Small intestine (tissue), 7 donors: ENCODE measurements around the gene BBX. TPM values are rescaled to one million over a fixed set of nuclear protein-coding genes. Genes with fewer than 3 reads are reported as not detected.

Source experiments
- DNase-seq, 2 donors: peaks; one replicate each; pipeline versions ENCODE4 v3.0.0 to v3.0.0-alpha.2; 2013
- FAIRE-seq: peaks from 2 replicates; lab custom pipeline; 2012; peaks lifted over from hg19 to GRCh38; lab: Jason Lieb, UNC
- H3K27ac ChIP-seq, 3 donors: one replicate each; pipeline ENCODE4 v1.5.1; 2013; ENCODE audit warnings: low read length in 2 of 3, mild to moderate bottlenecking in 2 of 3, control low read depth in 1 of 3, inconsistent platforms in 1 of 3, low read depth in 1 of 3, moderate library complexity in 1 of 3
- H3K27me3 ChIP-seq, 3 donors: one replicate each; pipeline ENCODE4 v1.6.1; 2013; ENCODE audit warnings: low read length in 3 of 3, inconsistent platforms in 1 of 3; ENCODE audit not compliant: control insufficient read depth in 3 of 3, insufficient read depth in 3 of 3
- H3K36me3 ChIP-seq, 3 donors: one replicate each; pipeline ENCODE4 v1.6.1; 2013; ENCODE audit warnings: low read length in 3 of 3, inconsistent platforms in 1 of 3, low read depth in 1 of 3, mild to moderate bottlenecking in 1 of 3, moderate library complexity in 1 of 3; ENCODE audit not compliant: control insufficient read depth in 3 of 3, insufficient read depth in 2 of 3
- H3K4me1 ChIP-seq, 3 donors: one replicate each; pipeline ENCODE4 v1.6.1; 2013; ENCODE audit warnings: low read length in 2 of 3, inconsistent platforms in 1 of 3, low read depth in 1 of 3, mild to moderate bottlenecking in 1 of 3, moderate library complexity in 1 of 3; ENCODE audit not compliant: control insufficient read depth in 3 of 3, insufficient read depth in 2 of 3
- H3K4me3 ChIP-seq, 3 donors: one replicate each; pipeline ENCODE4 v1.5.1; 2013; ENCODE audit warnings: low read length in 3 of 3, control low read depth in 1 of 3, inconsistent platforms in 1 of 3, low read depth in 1 of 3, mild to moderate bottlenecking in 1 of 3, moderate library complexity in 1 of 3
- H3K9me3 ChIP-seq, 2 donors: one replicate each; pipeline ENCODE4 v1.6.1; 2013; ENCODE audit warnings: low read depth in 1 of 2, low read length in 1 of 2; ENCODE audit not compliant: control insufficient read depth in 2 of 2, insufficient read depth in 1 of 2
- WGBS, 3 donors: extraction: QIAGEN DNeasy Blood & Tissue Kit; methylation state at CpG; one replicate each; pipeline ENCODE4 v1.1.7; 2013; 5-methylcytosine and 5-hydroxymethylcytosine counted together
- polyA plus RNA-seq, 4 donors: library from polyadenylated mRNA; stranded (reverse) in 3 of 4; unstranded in 1 of 4; fragments of 200-250 nt in 3 of 4; fragments of 120-200 nt in 1 of 4; gene quantifications; one replicate each; pipeline versions ENCODE4 v1.2.1 to v1.2.3, GENCODE V29; 2013
- donor health status: healthy with polysubstance abuse.
- donor health status: control.
- donor health status: control.
- donor health status: Bipolar disorder and iron deficiency.
- donor health status: healthy.

BBX gene
- polyA plus RNA-seq, 4 donors: 3.5 to 33.6 (median 6.3) TPM

DNA sequence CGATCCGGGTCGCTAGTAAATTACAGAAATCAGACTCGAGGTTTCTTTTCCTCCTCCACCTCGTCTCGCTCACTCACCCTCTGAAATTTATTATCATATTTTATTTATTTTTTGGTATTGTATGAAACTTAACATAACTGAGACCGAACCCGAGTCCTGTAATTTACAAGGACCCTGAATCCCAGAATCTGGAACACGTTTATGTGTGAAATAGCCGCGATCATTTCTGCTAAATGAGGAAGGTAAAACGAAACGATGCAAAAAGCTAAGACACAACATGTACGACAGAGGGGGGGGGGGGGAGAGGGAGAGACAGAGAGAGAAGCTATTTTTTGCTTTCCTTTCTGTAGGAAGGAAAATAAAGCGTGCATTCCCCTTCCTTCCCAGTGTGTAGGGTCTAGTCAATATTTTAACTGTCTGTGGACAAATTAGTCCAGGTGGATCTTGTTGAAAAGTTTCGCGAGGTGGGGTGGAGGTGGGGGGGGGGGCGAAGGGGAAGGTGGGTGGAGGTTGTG is 1.6 kb downstream of the BBX start:
- WGBS, 3 donors: 0% methylated on average over 17 to 18 of the region's 18 CpGs
- no peaks in the 10 kb centered on the region for H3K9me3 ChIP-seq
- DNase-seq (peak; percentile 42 to 74), FAIRE-seq (no peak)
- peak overlapping the region; percentile 84 to 97 (median 92) for H3K27ac ChIP-seq
- no peaks in the 10 kb centered on the region for H3K36me3 ChIP-seq
- no peaks in the 10 kb centered on the region for H3K27me3 ChIP-seq
- H3K4me1 ChIP-seq: peaks cover 0 to 6% (median 3%) of the 10 kb centered on the region in 3 donors
- H3K4me3 ChIP-seq: peak overlapping the region; percentile 77 to 95 (median 77)

DNA sequence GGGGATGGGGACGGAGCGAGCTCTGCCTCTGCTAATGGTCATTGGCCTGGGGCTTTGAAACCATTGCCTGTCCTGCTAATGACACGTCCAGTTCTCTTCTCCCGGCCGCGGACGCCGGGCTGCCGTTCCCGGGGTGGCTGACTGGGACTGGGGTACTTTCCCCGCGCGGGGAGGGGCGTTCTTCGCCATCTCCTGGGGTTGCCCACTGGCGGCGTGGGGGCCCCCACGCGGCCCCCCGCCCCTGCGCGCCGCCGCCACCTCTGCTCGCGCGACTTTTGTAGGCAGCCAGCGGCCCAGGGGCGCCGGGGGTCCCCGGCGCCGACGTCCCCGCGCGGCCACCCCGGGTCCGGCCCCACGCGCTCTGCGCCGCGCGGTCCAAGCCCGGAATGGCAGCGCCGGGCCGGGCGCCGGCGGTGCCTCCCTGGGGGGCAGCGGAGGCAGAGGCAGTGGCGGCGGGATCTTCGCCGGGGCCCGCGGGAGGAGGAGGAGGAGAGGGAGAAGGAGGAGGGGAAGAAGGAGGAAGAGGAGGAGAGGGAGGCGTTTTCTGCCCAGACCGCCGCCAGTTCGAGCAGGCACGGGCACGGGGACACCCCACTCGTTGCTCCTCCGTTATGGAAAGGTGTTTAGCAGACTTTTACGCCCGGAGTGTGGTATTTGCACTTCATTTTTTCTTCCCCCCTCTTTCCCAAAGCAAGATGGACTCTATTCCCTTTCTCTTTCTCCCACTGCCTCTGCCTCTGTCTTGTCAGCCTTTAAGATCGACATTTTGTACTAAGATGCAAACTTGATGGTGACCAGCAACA is 2.3 kb downstream of the BBX start:
- 0 to 1% (median 0%) methylated on average over 56 to 70 of the region's 70 CpGs for WGBS, 3 donors
- H3K36me3 ChIP-seq: no peaks in the 10 kb centered on the region
- FAIRE-seq (no peak), DNase-seq (peak; percentile 25 to 63)
- H3K27me3 ChIP-seq: no peaks in the 10 kb centered on the region
- H3K4me1 ChIP-seq: peaks cover 0 to 6% (median 3%) of the 10 kb centered on the region in 3 donors
- H3K9me3 ChIP-seq: no peaks in the 10 kb centered on the region
- peak overlapping the region in 2 of 3 donors; percentile 92 to 97 for H3K27ac ChIP-seq
- H3K4me3 ChIP-seq: peak overlapping the region; percentile 77 to 95 (median 77)

DNA sequence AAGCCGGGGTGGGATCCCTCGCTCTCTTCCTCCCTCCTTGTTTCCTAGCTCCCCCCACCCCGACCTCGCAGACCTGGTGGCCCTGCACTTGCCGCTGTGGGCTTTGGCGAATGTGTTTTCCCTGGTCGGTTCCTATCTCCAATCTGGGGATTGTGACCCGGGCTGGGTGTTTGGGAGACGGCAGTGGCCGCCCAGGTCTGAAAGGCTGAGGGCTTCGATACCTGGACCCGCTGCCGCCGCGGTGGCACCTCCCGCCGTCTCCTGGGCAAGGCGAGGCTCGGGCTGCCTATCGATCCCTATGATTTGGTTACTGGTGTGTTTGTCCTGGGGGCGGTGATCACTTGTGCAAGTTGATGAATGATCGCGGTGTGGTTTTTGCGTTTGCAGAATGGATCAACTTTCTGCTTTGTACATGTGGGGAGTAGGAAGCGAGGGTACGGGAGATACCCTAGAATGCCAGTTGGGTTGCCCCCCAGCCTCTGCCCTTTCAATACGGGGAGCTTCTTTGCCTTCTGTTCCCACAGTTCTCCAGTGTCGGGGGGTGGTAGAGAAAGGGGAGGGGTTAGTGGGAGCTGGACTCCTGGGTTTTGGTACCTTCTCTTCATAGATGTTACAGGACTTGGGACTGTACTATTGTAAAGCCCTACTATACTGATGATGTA is 3.0 kb downstream of the BBX start:
- Histone ChIP-seq H3K4me1 (peaks cover 0 to 6% (median 3%) of the 10 kb centered on the region in 3 donors), H3K36me3 (no peaks in the 10 kb centered on the region), H3K27me3 (no peaks in the 10 kb centered on the region), H3K9me3 (no peaks in the 10 kb centered on the region), H3K27ac (peak overlapping the region in 1 of 3 donors; percentile 70), H3K4me3 (peak overlapping the region; percentile 77 to 95 (median 77))
- DNase-seq (peak; percentile 33 to 56), FAIRE-seq (no peak)
- WGBS, 3 donors: 3 to 4% (median 3%) methylated on average over 28 of the region's 28 CpGs

DNA sequence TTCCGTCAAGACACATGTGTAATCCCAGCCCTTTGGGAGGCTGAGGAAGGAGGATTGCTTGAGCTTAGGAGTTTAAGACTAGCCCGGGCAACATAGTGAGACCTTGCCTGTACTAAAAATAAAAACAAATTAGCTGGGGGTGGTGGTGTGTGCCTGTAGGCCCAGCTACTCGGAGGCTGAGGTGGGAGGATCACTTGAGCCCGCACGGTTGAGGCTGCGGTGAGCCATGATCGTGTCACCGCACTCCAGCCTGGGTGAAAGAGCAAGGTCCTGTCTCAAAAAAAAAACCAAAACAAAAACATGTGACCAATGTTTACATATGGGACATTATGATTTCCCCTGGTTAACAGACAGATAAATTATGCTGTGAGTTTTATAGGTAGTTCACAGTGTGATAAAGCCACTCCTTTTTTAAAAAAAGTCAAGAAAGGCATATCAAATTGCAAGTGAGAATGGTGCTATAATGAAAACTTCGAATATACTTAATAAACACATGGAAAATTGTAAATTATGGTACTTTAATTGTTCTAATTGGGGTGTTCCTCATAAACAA is 9.2 kb downstream of the BBX start:
- H3K36me3 ChIP-seq: no peaks in the 10 kb centered on the region
- H3K4me1 ChIP-seq: peaks cover 0 to 3% (median 0%) of the 10 kb centered on the region in 3 donors
- no peak for DNase-seq
- no peak overlapping the region for H3K4me3 ChIP-seq
- no peaks in the 10 kb centered on the region for H3K9me3 ChIP-seq
- no peaks in the 10 kb centered on the region for H3K27me3 ChIP-seq
- FAIRE-seq: no peak
- 78 to 87% (median 84%) methylated on average over 9 of the region's 9 CpGs for WGBS, 3 donors
- H3K27ac ChIP-seq: no peak overlapping the region

DNA sequence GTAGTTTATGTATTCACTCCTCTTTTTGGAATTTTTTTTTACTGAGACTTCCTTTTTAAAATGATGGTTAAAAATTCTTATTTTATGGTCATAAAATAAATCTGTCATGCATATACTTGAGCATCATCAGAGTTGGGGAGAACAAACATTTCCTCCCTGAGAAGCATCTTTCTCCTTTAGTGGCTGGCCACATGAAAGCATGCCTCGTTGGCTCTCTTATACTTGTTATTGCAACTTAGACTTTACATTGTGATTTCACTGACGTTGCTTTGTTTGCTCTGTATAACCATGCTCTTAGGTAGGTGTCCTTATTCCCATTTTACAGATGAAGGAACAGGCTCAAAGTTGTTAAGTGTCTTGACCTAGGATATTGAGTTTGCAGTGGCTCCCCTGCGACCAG is 18.1 kb downstream of the BBX start:
- Histone ChIP-seq H3K27me3 (no peaks in the 10 kb centered on the region), H3K4me3 (no peak overlapping the region), H3K9me3 (no peaks in the 10 kb centered on the region), H3K27ac (no peak overlapping the region), H3K4me1 (no peaks in the 10 kb centered on the region), H3K36me3 (peaks cover 0 to 3% (median 0%) of the 10 kb centered on the region in 3 donors)
- FAIRE-seq (no peak), DNase-seq (no peak)
- 84 to 88% (median 85%) methylated on average over 3 of the region's 3 CpGs for WGBS, 3 donors

DNA sequence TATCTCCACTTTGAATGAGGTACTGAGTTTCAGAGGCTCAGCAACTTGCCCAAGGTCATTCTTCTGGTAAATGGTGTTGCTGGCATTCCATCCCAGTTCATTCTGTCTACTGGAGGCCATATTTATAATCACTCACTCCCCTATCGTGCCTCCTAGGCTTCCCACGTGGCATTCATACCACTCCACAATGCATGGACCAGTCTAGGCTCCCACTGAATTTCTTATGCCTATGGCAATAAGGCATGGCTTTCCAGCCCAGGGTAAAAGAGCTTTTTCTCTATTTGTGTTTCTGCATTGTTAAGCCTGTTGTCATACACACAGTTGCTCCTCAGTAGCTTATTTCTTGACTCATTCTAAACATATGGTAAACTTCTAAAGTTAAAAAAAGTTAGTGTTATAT is 19.9 kb downstream of the BBX start:
- Histone ChIP-seq H3K27me3 (no peaks in the 10 kb centered on the region), H3K27ac (no peak overlapping the region), H3K4me1 (no peaks in the 10 kb centered on the region), H3K4me3 (no peak overlapping the region), H3K36me3 (peaks cover 0 to 3% (median 0%) of the 10 kb centered on the region in 3 donors), H3K9me3 (no peaks in the 10 kb centered on the region)
- no peak for DNase-seq
- 79 to 82% (median 81%) methylated on average over 2 of the region's 2 CpGs for WGBS, 3 donors
- no peak for FAIRE-seq

DNA sequence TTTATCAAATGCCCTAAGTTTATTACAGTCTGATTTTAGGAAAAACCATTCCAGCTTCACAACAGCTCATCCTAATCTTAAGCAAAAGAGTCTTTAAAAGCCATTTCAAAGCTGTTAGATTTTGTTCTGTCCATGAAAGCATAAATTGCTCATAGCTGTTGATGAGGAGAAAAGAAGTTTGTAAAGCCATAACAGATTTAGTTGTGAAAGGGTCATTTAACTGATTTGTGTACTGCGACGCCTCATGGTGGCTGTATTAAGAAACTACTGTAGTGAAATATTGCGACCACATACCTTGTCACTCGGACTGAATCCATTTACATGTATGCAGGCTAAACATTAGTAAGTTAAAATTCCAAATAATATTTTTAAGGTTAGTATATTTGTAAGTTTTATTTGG is 20.9 kb downstream of the BBX start:
- FAIRE-seq (no peak), DNase-seq (peak; percentile 4 to 23)
- H3K27ac ChIP-seq: no peak overlapping the region
- no peaks in the 10 kb centered on the region for H3K9me3 ChIP-seq
- peaks cover 0 to 2% (median 0%) of the 10 kb centered on the region in 3 donors for H3K36me3 ChIP-seq
- no peak overlapping the region for H3K4me3 ChIP-seq
- WGBS, 3 donors: 69 to 80% (median 77%) methylated on average over 4 of the region's 4 CpGs
- H3K4me1 ChIP-seq: no peaks in the 10 kb centered on the region
- H3K27me3 ChIP-seq: no peaks in the 10 kb centered on the region

DNA sequence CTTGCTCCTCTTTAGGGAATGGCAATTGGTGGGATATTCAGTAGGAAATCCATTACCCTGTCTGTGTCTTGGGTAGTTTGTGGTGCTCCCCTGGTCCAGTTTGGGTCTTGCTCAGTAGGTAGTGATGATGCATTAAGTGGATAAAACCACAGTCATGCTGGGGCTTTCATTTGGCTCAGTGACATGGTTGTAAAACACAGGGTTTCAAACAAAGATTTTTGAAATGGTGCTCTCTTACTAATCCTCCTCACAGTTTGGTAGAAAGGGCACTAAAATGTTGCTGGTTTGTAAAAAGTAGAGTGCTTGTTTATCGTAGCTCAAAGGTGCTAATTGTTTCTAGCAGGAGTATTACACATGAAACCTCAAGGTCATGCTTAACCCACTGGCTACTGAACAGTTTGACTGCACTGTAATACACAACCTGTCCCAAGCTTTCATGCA is 22.9 kb downstream of the BBX start:
- Histone ChIP-seq H3K27ac (no peak overlapping the region), H3K4me3 (no peak overlapping the region), H3K36me3 (no peaks in the 10 kb centered on the region), H3K9me3 (no peaks in the 10 kb centered on the region), H3K4me1 (no peaks in the 10 kb centered on the region), H3K27me3 (no peaks in the 10 kb centered on the region)
- WGBS, 3 donors: 50 to 77% (median 52%) methylated on average over 1 of the region's 1 CpG
- FAIRE-seq: no peak
- no peak for DNase-seq
